ENCODE results near the gene WWC2.

DNA sequence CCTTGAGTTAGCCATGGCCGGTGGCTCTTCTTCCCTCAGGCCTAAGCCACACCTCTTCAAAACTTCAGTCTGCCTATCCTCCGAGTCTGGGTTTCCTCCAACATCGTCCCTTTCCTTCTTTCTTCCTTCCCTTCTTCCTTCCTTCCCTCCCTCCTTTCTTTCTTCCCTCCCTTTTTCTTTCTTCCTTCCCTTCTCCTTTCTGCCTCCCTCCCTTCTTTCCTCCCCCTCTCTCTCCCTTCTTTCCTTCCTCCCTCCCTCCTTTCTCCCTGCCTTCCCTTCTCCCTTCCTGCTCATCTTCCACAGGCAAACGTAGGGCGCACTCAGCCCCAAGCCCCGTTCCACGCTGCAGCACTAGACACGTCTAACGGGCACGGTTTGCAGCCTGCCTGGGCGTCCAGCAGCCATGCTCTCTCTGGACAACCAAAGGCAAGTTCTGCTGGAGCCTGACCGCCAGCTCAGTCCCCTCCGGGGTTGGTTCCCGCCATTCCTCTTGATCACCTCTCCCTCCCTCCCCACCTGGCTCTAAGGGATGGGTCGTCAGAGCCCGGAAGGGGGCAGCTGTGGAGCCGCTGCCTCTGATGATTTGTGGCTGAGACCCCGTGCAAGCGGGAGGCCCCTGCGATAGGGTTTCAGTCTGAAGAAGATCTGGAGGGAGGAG is 257.2 kb downstream of the WWC2 start:
- no peak for TF ChIP-seq REST (IDR thresholded peaks at IDR 0.05; ENCODE audit: low read depth)
- TF ChIP-seq TAF1 (IDR thresholded peaks at IDR 0.05; ENCODE audit: low read depth) = no peak
- no peak for TF ChIP-seq EP300 (IDR thresholded peaks at IDR 0.05; ENCODE audit: borderline replicate concordance)
- no peak for TF ChIP-seq MAX (IDR thresholded peaks at IDR 0.05)
- no peak for TF ChIP-seq FOXM1 (IDR thresholded peaks at IDR 0.05; ENCODE audit: borderline replicate concordance, low read depth)
- no peak for TF ChIP-seq NFIC (IDR thresholded peaks at IDR 0.05)
- TF ChIP-seq EGR1 (IDR thresholded peaks at IDR 0.05) = no peak
- no peak for TF ChIP-seq CREB1 (IDR thresholded peaks at IDR 0.05; ENCODE audit: low read depth)
- no peak for TF ChIP-seq RAD21 (IDR thresholded peaks at IDR 0.05; ENCODE audit: low read depth)
- TF ChIP-seq TEAD4 (IDR thresholded peaks at IDR 0.05) = no peak
- TF ChIP-seq, protein P1, sequence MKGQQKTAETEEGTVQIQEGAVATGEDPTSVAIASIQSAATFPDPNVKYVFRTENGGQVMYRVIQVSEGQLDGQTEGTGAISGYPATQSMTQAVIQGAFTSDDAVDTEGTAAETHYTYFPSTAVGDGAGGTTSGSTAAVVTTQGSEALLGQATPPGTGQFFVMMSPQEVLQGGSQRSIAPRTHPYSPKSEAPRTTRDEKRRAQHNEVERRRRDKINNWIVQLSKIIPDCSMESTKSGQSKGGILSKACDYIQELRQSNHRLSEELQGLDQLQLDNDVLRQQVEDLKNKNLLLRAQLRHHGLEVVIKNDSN (IDR thresholded peaks at IDR 0.05) = no peak
- TF ChIP-seq YY1 (IDR thresholded peaks at IDR 0.05; ENCODE audit: low read depth) = no peak
- no peak for TF ChIP-seq TCF12 (IDR thresholded peaks at IDR 0.05; ENCODE audit: low read depth)
- TF ChIP-seq ZBTB7A (IDR thresholded peaks at IDR 0.05; ENCODE audit: low read depth) = no peak

All from Ishikawa (cell line).